ENCODE measurements around the gene SLC5A2. TPM values are rescaled to one million over a fixed set of nuclear protein-coding genes. Genes with fewer than 3 reads are reported as not detected.
A peak's percentile ranks its signal among the peaks of the same experiment; 100 is the strongest.

The SLC5A2 gene
- total RNA-seq, 1 donor = under 0.01 TPM

GRCh38 chr16:31529108-31529936 lies 46.4 kb downstream of the SLC5A2 start:
- TF ChIP-seq, protein P1, sequence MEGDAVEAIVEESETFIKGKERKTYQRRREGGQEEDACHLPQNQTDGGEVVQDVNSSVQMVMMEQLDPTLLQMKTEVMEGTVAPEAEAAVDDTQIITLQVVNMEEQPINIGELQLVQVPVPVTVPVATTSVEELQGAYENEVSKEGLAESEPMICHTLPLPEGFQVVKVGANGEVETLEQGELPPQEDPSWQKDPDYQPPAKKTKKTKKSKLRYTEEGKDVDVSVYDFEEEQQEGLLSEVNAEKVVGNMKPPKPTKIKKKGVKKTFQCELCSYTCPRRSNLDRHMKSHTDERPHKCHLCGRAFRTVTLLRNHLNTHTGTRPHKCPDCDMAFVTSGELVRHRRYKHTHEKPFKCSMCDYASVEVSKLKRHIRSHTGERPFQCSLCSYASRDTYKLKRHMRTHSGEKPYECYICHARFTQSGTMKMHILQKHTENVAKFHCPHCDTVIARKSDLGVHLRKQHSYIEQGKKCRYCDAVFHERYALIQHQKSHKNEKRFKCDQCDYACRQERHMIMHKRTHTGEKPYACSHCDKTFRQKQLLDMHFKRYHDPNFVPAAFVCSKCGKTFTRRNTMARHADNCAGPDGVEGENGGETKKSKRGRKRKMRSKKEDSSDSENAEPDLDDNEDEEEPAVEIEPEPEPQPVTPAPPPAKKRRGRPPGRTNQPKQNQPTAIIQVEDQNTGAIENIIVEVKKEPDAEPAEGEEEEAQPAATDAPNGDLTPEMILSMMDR (IDR thresholded peaks at IDR 0.05; ENCODE audit: insufficient read depth, low read depth, low read length) = no peak
- peak; percentile 2 for DNase-seq (ENCODE audit: low read depth)
- peak overlapping the region; percentile 9 for H3K4me3 ChIP-seq (ENCODE audit: low read depth, low read length)

DNA sequence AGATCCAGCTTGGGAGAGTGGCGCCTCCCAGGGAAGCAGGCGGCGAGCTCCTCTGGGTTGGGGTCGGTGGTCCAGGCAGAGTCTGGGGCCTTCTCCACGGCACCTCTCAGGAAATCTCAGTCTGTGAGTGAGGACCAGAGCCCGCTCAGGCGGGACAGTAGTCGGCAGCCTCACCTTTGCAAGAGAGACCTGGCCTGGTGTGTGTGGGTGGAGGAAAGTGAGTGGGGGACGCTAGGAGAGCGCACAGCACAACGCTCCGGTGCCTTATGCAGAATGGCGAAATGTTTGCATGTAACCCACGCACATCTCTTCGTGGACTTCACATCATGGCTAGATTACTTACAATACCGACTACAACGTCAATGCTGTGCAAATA lies 47.0 kb downstream of the SLC5A2 start:
- TF ChIP-seq, protein P1 (IDR thresholded peaks at IDR 0.05; ENCODE audit: insufficient read depth, low read depth, low read length) = no peak
- no peak for DNase-seq (ENCODE audit: low read depth)
- no peak overlapping the region for H3K4me3 ChIP-seq (ENCODE audit: low read depth, low read length)

DNA sequence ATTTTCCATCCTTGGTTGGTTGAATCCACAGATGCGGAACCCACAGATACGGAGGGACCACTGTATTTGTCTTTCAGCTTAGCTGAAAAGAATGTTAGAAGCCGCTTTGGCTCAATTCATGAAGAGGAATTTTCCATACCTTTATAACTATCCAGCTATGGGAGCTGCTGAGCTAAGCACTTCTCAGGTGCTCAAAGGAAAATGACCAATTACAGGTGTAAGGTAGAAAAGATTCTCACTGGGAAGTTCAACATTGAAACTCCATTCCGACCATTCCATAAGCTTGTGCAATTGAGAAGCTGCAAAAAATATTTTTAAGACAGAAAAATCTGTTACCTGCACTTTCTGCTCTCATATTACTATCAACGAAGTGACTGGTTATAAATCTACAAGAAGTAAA lies 47.5 kb downstream of the SLC5A2 start:
- no peak overlapping the region for H3K4me3 ChIP-seq (ENCODE audit: low read depth, low read length)
- DNase-seq (ENCODE audit: low read depth) = no peak
- TF ChIP-seq, protein P1 (IDR thresholded peaks at IDR 0.05; ENCODE audit: insufficient read depth, low read depth, low read length) = no peak

- no peak overlapping the region for H3K4me3 ChIP-seq (ENCODE audit: low read depth, low read length)
- no peak for DNase-seq (ENCODE audit: low read depth)
- TF ChIP-seq, protein P1 (IDR thresholded peaks at IDR 0.05; ENCODE audit: insufficient read depth, low read depth, low read length) = no peak
These were observed 48.2 kb downstream of the SLC5A2 start for GRCh38 chr16:31531096-31531495.

DNA sequence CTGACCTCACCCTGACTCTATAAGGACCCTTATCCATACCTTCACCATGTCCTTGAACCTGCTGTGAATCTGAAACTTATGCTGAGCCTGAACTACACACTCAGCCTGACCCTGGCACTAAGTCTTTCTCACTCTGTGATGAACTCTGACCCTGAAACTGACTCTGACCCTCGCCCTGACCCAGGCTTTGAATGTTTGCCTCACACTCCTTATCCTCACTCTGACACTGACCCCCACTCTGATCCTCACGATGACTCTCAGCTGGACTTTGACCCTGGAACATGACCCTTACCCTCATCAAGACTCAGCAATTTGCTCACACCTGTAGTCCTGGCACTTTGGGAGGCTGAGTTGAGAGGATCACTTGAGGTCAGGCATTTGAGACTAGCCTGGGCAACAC lies 49.2 kb downstream of the SLC5A2 start:
- TF ChIP-seq, protein P1 (IDR thresholded peaks at IDR 0.05; ENCODE audit: insufficient read depth, low read depth, low read length) = no peak
- DNase-seq (ENCODE audit: low read depth) = no peak
- no peak overlapping the region for H3K4me3 ChIP-seq (ENCODE audit: low read depth, low read length)

DNA sequence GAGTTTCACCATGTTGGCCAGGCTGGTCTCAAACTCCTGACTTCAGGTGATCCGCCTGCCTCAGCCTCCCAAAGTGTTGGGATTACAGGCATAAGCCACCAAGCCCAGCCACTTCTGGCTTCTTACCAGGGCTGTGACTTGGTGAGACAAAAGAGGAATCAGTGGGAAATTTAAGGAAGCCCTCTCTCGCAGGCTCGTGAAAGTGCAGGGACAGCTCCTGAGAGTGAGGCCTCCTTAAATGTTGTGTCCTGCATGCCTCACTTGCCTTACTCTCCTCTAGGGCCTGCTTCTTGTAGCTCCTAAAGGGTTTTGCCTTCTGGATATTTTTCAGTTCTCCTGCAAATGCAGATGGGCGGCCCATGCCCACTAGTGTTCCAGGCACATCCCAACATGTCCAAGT lies 50.0 kb downstream of the SLC5A2 start:
- no peak for DNase-seq (ENCODE audit: low read depth)
- H3K4me3 ChIP-seq (ENCODE audit: low read depth, low read length) = no peak overlapping the region
- TF ChIP-seq, protein P1 (IDR thresholded peaks at IDR 0.05; ENCODE audit: insufficient read depth, low read depth, low read length) = no peak

- TF ChIP-seq, protein P1 (IDR thresholded peaks at IDR 0.05; ENCODE audit: insufficient read depth, low read depth, low read length) = no peak
- no peak for DNase-seq (ENCODE audit: low read depth)
- H3K4me3 ChIP-seq (ENCODE audit: low read depth, low read length) = no peak overlapping the region
These were observed 52.8 kb downstream of the SLC5A2 start for GRCh38 chr16:31535737-31536136.

Measured in fibroblast of villous mesenchyme (primary cell).